AG09309 (cell line): ENCODE results near the gene PRKCZ.

Experiments used
- DNase-seq: peaks from one replicate; pipeline ENCODE4 v3.0.0-alpha.2; 2010; ENCODE audit warnings: low read depth
- H3K4me3 ChIP-seq: 2 replicates; pipeline ENCODE4 v1.5.1; 2011; ENCODE audit warnings: mild to moderate bottlenecking, low read depth, low read length, moderate library complexity; ENCODE audit not compliant: control insufficient read depth
- CTCF ChIP-seq: IDR thresholded peaks from 2 replicates; pipeline ENCODE4 v1.5.1; 2011; ENCODE audit warnings: mild to moderate bottlenecking, low read depth, low read length, inconsistent platforms; ENCODE audit not compliant: insufficient read depth, control insufficient read depth; ENCODE audit errors: missing control alignments

PRKCZ gene

GRCh38 chr1:2215329-2215728, 165.1 kb downstream of the PRKCZ start:
- no peak for TF ChIP-seq CTCF
- DNase-seq = no peak
- no peak overlapping the region for H3K4me3 ChIP-seq

- no peak for TF ChIP-seq CTCF
- no peak overlapping the region for H3K4me3 ChIP-seq
- DNase-seq = no peak
Observed at GRCh38 chr1:2215909-2216766, 165.9 kb downstream of the PRKCZ start.

DNA sequence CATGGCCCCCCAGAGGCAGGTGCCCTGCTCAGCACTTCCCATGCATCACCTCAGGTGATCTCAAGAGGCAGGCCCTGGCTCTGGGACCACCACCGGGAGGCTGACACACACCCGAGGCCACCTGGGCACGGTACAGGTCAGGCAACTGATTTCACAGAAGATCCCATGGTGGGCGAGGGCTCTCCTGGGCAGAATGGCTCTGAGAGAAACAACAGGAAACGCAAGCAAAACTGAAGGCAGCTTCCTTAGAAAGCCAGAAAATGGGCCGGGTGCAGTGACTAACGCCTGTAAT, 166.5 kb downstream of the PRKCZ start:
- H3K4me3 ChIP-seq = no peak overlapping the region
- TF ChIP-seq CTCF = no peak
- no peak for DNase-seq

- no peak for DNase-seq
- no peak overlapping the region for H3K4me3 ChIP-seq
- TF ChIP-seq CTCF = no peak
Observed at GRCh38 chr1:2221271-2221670, 171.1 kb downstream of the PRKCZ start.

GRCh38 chr1:2224170-2224584, 174.0 kb downstream of the PRKCZ start:
- no peak overlapping the region for H3K4me3 ChIP-seq
- no peak for TF ChIP-seq CTCF

GRCh38 chr1:2224631-2225428, 174.6 kb downstream of the PRKCZ start:
- no peak overlapping the region for H3K4me3 ChIP-seq
- DNase-seq = no peak
- no peak for TF ChIP-seq CTCF

More at GRCh38 chr1:2224170-2224584, 174.0 kb downstream of the PRKCZ start:
- DNase-seq = no peak
